Activated CD4-positive, alpha-beta memory T cell treated with anti-CD3 and anti-CD28 coated beads, Interleukin-2, amount 10 ng/mL, durations not matched to agents 7 days and 5 days (primary cell): Measurements from ENCODE around the gene CALHM1. TPM values are rescaled to one million over a fixed set of nuclear protein-coding genes. Genes with fewer than 3 reads are reported as not detected.
A peak's percentile ranks its signal among the peaks of the same experiment; 100 is the strongest.

Experiments
- CTCF ChIA-PET: fragments of 350-600 bp; sonication (Branson Sonifier 250); formaldehyde crosslinking; loops from one replicate; lab custom pipeline; 2021; ENCODE audit warnings: antibody characterized with exemption, inconsistent platforms; lab: Charles Lee
- POLR2A ChIA-PET: fragments of 350-600 bp; sonication (Branson Sonifier 250); formaldehyde crosslinking; loops from one replicate; lab custom pipeline; 2021; ENCODE audit warnings: antibody characterized with exemption; lab: Charles Lee
- DNase-seq: peaks from one replicate; pipeline ENCODE4 v3.0.0-alpha.2; 2020
- H3K27ac Mint-ChIP-seq: one replicate; pipeline ENCODE4 v1.8.0; 2021; ENCODE audit warnings: mild to moderate bottlenecking, mixed read lengths
- H3K27me3 Mint-ChIP-seq: one replicate; pipeline ENCODE4 v1.8.0; 2021; ENCODE audit warnings: mixed read lengths
- H3K36me3 Mint-ChIP-seq: one replicate; pipeline ENCODE4 v1.8.0; 2021; ENCODE audit warnings: low read depth, mixed read lengths
- H3K4me1 Mint-ChIP-seq: one replicate; pipeline ENCODE4 v1.8.0; 2021; ENCODE audit warnings: mixed read lengths
- H3K4me3 Mint-ChIP-seq: one replicate; pipeline ENCODE4 v1.8.0; 2021; ENCODE audit warnings: mild to moderate bottlenecking, mixed read lengths
- H3K9me3 Mint-ChIP-seq: one replicate; pipeline ENCODE4 v1.8.0; 2021; ENCODE audit warnings: mixed read lengths
- total RNA-seq, 2 experiments: library from RNA; stranded (reverse); gene quantifications; one replicate each; pipeline ENCODE4 v1.2.3, GENCODE V29; 2021

The CALHM1 gene
- total RNA-seq, 2 experiments from 2014 or later, result 0.58 to 0.73 TPM

DNA sequence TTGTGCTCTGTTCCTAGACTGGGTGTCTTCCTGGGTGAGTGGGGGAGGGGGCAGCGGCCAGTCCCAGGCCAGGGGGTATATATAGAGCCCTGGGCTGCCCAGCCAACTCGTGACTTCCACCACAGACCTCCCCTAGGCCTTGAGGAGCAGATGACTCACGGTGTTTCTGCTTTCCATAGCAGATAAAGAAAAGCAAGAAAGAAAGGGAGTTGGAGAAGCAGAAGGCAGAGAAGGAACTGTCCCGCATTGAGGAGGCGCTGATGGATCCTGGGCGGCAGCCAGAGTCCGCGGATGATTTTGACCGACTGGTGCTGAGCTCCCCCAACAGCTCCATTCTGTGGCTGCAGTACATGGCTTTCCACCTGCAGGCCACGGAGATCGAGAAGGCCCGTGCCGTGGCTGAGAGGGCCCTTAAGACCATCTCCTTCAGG lies 16.7 kb downstream of the CALHM1 start:
- H3K27ac Mint-ChIP-seq, result no peak overlapping the region
- no peak for DNase-seq
- no peaks in the 10 kb centered on the region for H3K9me3 Mint-ChIP-seq
- H3K27me3 Mint-ChIP-seq, result no peaks in the 10 kb centered on the region
- no peak overlapping the region for H3K4me3 Mint-ChIP-seq
- H3K36me3 Mint-ChIP-seq, result peaks cover 80% of the 10 kb centered on the region
- POLR2A ChIA-PET, result interaction anchor here (1.2 to 4.8 kb wide), 3 partner anchors 9 to 43 kb away, joined by 3 to 22 read pairs (median 9); partner anchors contain the start of gene CALHM2
- CTCF ChIA-PET, result interaction anchor here (0.7 to 1.2 kb wide), 4 partner anchors 9 to 44 kb away, joined by 3 to 10 read pairs (median 3); no protein-coding TSS in a partner anchor
- peaks cover 20% of the 10 kb centered on the region for H3K4me1 Mint-ChIP-seq

DNA sequence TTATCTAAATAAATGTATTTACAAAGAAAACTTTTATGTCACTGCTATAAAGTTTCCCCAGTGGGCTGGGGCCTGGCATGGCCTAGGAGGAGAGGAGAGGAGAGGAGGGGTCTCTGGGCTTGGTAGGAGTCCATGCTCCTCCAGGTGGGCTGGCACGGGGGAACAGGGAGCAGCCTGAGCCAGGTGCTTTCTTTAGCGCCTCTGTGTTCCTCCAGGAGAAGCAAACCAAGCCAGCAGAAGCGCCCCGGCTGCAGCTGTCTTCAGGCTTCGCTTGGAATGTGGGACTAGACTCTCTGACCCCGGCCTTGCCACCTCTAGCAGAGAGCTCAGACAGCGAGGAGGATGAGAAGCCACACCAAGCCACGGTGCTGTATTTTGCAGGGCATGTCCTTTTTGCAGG lies 17.1 kb downstream of the CALHM1 start:
- CTCF ChIA-PET, result no interaction called here
- no peak overlapping the region for H3K27ac Mint-ChIP-seq
- H3K27me3 Mint-ChIP-seq, result no peaks in the 10 kb centered on the region
- H3K4me3 Mint-ChIP-seq, result no peak overlapping the region
- H3K36me3 Mint-ChIP-seq, result peaks cover 80% of the 10 kb centered on the region
- H3K9me3 Mint-ChIP-seq, result no peaks in the 10 kb centered on the region
- peaks cover 21% of the 10 kb centered on the region for H3K4me1 Mint-ChIP-seq
- POLR2A ChIA-PET, result interaction anchor here (2.4 to 4.8 kb wide), 2 partner anchors 9 to 11 kb away, joined by 9 to 22 read pairs; partner anchors contain the start of gene CALHM2
- DNase-seq, result no peak

DNA sequence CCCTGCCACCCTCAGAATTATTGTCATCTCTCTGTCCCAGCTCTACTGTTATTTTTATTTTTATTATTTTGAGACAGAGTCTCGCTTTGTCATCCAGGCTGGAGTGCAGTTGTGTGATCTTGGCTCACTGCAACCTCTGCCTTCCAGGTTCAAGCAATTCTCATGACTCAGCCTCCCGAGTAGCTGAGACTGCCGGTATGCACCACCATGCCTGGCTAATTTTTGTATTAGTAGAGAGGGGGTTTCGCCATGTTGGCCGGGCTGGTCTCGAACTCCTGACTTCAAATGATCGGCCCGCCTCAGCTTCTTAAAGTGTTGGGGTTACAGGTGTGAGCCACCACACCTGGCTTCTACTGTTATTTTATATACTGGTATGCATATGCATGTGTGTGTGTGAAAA lies 17.5 kb downstream of the CALHM1 start:
- CTCF ChIA-PET, result no interaction called here
- Mint-ChIP-seq H3K27ac (no peak overlapping the region), H3K36me3 (peaks cover 81% of the 10 kb centered on the region), H3K4me1 (peaks cover 21% of the 10 kb centered on the region), H3K4me3 (no peak overlapping the region), H3K9me3 (no peaks in the 10 kb centered on the region), H3K27me3 (no peaks in the 10 kb centered on the region)
- no peak for DNase-seq
- POLR2A ChIA-PET, result interaction anchor here (2.4 to 4.8 kb wide), 2 partner anchors 9 to 11 kb away, joined by 9 to 22 read pairs; partner anchors contain the start of gene CALHM2

DNA sequence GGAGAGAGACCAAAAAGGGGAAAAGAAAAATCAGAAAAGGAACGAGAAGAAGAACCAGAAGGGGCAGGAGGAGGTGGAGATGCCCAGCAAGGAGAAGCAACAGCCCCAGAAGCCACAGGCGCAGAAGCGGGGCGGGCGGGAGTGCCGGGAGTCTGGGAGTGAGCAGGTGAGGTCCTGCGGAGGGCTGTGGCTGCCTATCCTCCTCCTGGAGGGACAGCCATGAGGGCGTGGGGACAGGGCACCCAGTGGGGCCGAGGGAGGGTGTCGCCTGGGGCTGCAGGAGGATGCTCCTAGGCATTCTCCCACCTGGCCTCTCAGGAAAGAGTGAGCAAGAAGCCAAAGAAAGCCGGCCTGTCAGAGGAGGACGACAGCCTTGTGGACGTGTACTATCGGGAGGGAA lies 18.3 kb downstream of the CALHM1 start:
- Mint-ChIP-seq H3K27ac (peak overlapping the region; percentile 23), H3K36me3 (peaks cover 78% of the 10 kb centered on the region), H3K4me1 (peaks cover 15% of the 10 kb centered on the region), H3K4me3 (no peak overlapping the region), H3K27me3 (no peaks in the 10 kb centered on the region), H3K9me3 (no peaks in the 10 kb centered on the region)
- ChIA-PET CTCF (no interaction called here), POLR2A (interaction anchor here (4.8 kb wide), 1 partner anchor 12 kb away, joined by 22 read pairs; the partner anchor contains the start of gene CALHM2)
- DNase-seq, result no peak

DNA sequence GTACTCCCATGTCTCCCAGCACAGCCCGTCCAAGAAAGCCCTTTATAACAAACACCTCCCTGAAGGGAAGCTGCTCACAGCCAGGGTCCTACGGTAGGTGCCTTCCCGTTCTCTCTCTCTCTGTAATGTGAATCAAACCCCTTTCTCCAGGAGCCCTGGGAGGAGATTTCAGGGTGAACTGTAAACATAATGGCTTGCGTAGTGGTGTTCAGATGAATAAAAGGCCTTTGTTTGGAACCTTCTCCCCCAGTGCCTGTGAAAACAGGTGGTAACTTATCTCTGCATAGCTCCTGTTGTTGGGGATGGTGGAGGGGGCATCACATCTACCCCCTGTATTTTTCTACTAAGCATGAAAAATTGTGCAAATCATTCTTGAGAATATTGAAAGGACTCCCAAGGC lies 18.9 kb downstream of the CALHM1 start:
- Mint-ChIP-seq H3K4me1 (peaks cover 9% of the 10 kb centered on the region), H3K27ac (no peak overlapping the region), H3K27me3 (no peaks in the 10 kb centered on the region), H3K36me3 (peaks cover 75% of the 10 kb centered on the region), H3K4me3 (no peak overlapping the region), H3K9me3 (no peaks in the 10 kb centered on the region)
- DNase-seq, result no peak
- ChIA-PET POLR2A (no interaction called here), CTCF (no interaction called here)

DNA sequence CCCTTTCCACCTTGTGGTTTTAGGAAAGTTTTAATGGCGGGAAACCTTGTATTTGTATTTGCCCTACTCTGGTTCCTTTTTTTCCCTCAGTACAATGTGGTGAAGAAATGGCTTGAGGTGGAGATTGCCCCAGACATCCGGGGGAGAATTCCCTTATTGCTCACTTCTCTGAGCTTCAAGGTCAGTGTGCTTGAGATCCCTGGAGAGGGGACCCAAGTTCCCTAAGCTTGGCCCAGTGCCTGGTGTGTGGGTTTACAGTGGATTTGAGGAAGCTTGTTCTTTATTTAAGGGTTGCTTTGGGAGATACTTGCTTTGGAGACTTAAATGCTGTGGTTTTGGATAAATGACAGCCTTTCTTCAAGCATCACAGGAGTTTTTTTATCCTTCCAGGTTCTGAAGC lies 24.8 kb downstream of the CALHM1 start:
- ChIA-PET POLR2A (interaction anchor here (0.7 to 2.7 kb wide), 6 partner anchors 9 to 59 kb away, joined by 3 to 9 read pairs (median 4); partner anchors contain the start of gene CALHM2), CTCF (interaction anchor here (0.9 to 1.1 kb wide), 2 partner anchors 9 to 52 kb away, joined by 3 read pairs; no protein-coding TSS in a partner anchor)
- no peaks in the 10 kb centered on the region for H3K9me3 Mint-ChIP-seq
- no peak for DNase-seq
- no peak overlapping the region for H3K4me3 Mint-ChIP-seq
- peaks cover 50% of the 10 kb centered on the region for H3K4me1 Mint-ChIP-seq
- H3K36me3 Mint-ChIP-seq, result peaks cover 69% of the 10 kb centered on the region
- no peak overlapping the region for H3K27ac Mint-ChIP-seq
- no peaks in the 10 kb centered on the region for H3K27me3 Mint-ChIP-seq

DNA sequence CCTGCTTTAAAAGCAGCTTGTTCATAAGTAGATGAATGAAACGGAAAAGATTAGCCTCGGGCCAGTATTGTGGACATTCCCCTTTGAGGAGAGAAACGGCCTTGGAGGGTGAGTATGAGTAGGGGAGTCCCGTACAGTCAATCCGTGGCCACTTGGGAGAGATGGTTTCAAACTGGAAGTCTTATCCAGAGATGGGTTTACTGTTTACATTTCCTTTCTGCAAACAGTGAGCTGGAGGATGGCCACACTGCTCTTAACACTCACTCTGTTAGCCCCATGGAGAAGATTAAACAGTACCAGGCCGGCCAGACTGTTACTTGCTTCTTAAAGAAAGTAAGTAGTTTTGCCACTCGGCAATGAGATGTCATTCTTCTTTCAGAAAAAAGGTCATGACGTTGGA lies 26.8 kb downstream of the CALHM1 start:
- H3K4me1 Mint-ChIP-seq, result peaks cover 66% of the 10 kb centered on the region
- DNase-seq, result no peak
- H3K27me3 Mint-ChIP-seq, result no peaks in the 10 kb centered on the region
- H3K9me3 Mint-ChIP-seq, result no peaks in the 10 kb centered on the region
- H3K36me3 Mint-ChIP-seq, result peaks cover 72% of the 10 kb centered on the region
- CTCF ChIA-PET, result interaction anchor here (1.4 to 1.6 kb wide), 2 partner anchors 15 to 43 kb away, joined by 3 to 5 read pairs; no protein-coding TSS in a partner anchor
- peak overlapping the region; percentile 48 for H3K27ac Mint-ChIP-seq
- POLR2A ChIA-PET, result interaction anchor here (1.1 to 2.7 kb wide), 3 partner anchors 11 to 51 kb away, joined by 3 to 9 read pairs (median 5); partner anchors contain the start of genes ATP5MK and PDCD11
- H3K4me3 Mint-ChIP-seq, result no peak overlapping the region

DNA sequence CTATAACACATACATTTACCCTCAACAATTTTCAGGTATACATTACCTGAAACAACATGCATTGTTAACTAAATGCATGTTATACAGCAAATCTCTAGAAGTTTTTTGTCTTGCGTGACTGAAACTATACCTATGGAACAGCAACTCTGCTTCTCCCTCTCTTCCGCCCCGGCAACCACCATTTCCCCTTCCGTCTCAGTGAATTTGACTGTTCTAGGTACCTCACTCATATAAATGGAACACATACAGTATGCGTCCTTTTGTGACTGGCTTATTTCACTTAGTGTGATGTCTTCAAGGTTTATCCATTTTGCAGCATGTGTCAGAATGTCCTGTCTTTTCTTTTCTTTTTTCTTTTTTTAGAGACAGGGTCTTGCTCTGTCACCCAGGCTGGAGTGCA lies 29.1 kb downstream of the CALHM1 start:
- Mint-ChIP-seq H3K4me1 (peaks cover 64% of the 10 kb centered on the region), H3K36me3 (peaks cover 65% of the 10 kb centered on the region), H3K27me3 (no peaks in the 10 kb centered on the region), H3K27ac (peak overlapping the region; percentile 89), H3K9me3 (no peaks in the 10 kb centered on the region), H3K4me3 (peak overlapping the region; percentile 31)
- DNase-seq, result peak; percentile 61
- CTCF ChIA-PET, result no interaction called here
- POLR2A ChIA-PET, result interaction anchor here (1.1 kb wide), 1 partner anchor 23 kb away, joined by 5 read pairs; no protein-coding TSS in a partner anchor

DNA sequence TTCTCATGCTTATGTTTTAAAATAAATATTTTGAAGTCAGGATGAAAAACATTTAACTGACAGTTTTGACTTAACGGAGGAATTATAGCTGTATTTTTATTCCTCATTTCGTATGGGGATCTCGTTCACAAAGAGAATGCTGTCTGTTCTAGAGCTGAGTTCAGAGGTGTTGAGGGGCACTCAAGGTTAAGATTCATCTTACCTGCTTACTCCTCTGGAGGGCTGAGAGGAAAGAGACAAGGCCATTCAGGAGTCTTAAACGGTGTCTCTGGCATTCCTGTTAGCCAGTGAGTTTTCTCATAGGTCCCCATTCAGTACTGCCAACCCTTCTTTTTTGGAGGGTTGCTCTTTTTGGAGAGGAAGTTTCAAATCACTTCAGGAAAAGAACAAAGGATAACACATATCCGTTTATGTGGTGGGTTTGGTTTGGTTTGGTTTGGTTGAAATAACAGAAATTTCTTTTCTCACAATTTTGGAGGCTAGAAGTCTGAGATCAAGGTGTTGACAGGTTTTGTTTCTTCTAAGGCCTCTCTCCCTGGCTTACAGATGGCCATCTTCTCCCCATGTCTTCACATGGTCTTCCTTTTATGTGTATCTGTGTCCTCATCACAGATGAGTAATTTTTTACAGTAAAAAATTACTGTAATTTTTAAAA lies 29.6 kb downstream of the CALHM1 start:
- H3K4me1 Mint-ChIP-seq, result peaks cover 64% of the 10 kb centered on the region
- H3K4me3 Mint-ChIP-seq, result no peak overlapping the region
- peak overlapping the region; percentile 89 for H3K27ac Mint-ChIP-seq
- POLR2A ChIA-PET, result interaction anchor here (1.1 kb wide), 1 partner anchor 22 kb away, joined by 3 read pairs; no protein-coding TSS in a partner anchor
- peaks cover 70% of the 10 kb centered on the region for H3K36me3 Mint-ChIP-seq
- H3K27me3 Mint-ChIP-seq, result no peaks in the 10 kb centered on the region
- CTCF ChIA-PET, result interaction anchor here (0.9 to 1.8 kb wide), 2 partner anchors 12 to 22 kb away, joined by 3 to 6 read pairs; no protein-coding TSS in a partner anchor
- no peak for DNase-seq
- no peaks in the 10 kb centered on the region for H3K9me3 Mint-ChIP-seq

DNA sequence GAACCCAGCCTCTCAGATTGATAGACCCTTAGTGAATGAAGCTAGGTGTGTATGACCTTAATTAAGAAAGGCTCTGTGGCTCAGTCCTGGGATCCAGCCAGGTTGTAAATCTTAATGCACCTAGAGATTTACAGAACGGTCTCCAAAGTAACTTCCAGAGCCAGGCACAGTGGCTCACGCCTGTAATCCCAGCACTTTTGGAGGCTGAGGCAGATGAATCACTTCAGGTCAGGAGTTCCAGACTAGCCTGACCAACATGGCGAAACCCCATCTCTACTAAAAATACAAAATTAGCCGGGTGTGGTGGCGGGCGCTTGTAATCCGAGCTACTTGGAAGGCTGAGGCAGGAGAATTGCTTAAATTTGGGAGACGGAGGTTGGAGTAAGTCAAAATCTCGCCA lies 30.8 kb downstream of the CALHM1 start:
- ChIA-PET CTCF (interaction anchor here (0.8 to 1.8 kb wide), 3 partner anchors 11 to 58 kb away, joined by 3 to 6 read pairs (median 6); no protein-coding TSS in a partner anchor), POLR2A (interaction anchor here (1.1 to 1.2 kb wide), 2 partner anchors 23 kb away, joined by 3 read pairs; no protein-coding TSS in a partner anchor)
- DNase-seq, result no peak
- Mint-ChIP-seq H3K4me1 (peaks cover 60% of the 10 kb centered on the region), H3K27ac (peak overlapping the region; percentile 45), H3K27me3 (no peaks in the 10 kb centered on the region), H3K36me3 (peaks cover 73% of the 10 kb centered on the region), H3K9me3 (no peaks in the 10 kb centered on the region), H3K4me3 (no peak overlapping the region)

DNA sequence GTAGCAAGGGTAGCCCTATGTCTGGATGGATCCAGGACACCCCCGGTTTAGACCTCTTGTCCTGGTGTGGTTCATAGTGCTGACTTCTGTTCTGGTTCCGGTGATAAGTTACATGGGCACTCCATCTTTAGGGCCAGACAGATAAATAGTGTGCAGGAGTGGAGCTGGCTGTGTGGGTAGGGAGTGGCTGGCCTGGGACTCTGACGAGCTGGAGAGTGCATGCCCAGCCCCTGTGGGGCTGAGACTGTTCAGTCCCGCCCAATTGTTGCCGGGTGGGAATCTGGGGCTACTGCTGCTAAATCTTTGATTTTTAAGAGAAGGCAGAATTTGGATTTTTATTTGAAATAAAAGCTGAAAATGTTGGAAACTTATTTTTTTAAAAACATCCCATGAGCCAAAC lies 35.0 kb downstream of the CALHM1 start:
- CTCF ChIA-PET, result interaction anchor here (1.5 to 2.3 kb wide), 2 partner anchors 59 to 62 kb away, joined by 5 to 8 read pairs; no protein-coding TSS in a partner anchor
- H3K9me3 Mint-ChIP-seq, result no peaks in the 10 kb centered on the region

DNA sequence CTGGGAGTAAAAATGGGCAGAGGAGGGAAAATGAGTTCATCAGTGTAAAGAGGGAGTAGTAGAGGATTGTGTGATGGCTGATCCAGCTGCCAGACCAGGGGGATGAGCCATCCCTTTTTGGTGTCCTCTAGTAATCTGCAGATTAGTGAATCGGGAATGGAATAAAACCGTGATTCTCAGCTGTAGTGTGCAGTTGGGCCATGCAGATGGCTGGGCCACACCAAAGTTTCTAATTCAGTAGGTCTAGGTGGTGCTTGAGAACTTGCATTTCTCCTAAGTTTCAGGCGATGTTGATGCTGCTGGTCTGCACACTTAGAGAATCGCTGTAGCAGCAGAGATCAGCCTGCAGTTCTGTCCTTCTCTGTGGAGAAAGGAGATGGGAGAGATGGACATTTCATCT lies 39.6 kb downstream of the CALHM1 start:
- Mint-ChIP-seq H3K36me3 (peaks cover 80% of the 10 kb centered on the region), H3K4me3 (no peak overlapping the region), H3K9me3 (no peaks in the 10 kb centered on the region), H3K27me3 (no peaks in the 10 kb centered on the region), H3K4me1 (peaks cover 1% of the 10 kb centered on the region), H3K27ac (no peak overlapping the region)
- DNase-seq, result no peak
- ChIA-PET POLR2A (interaction anchor here (0.9 to 1.4 kb wide), 2 partner anchors 30 to 62 kb away, joined by 3 to 4 read pairs; no protein-coding TSS in a partner anchor), CTCF (interaction anchor here (0.6 to 14.0 kb wide), 5 partner anchors 35 to 174 kb away, joined by 3 to 228 read pairs (median 18); partner anchors contain the start of gene NEURL1)

More for the DNA sequence above, 35.0 kb downstream of the CALHM1 start:
- DNase-seq, result no peak
- POLR2A ChIA-PET, result interaction anchor here (1.1 to 3.0 kb wide), 3 partner anchors 10 to 28 kb away, joined by 5 to 10 read pairs (median 7); partner anchors contain the start of genes ATP5MK and PDCD11
- peak overlapping the region; percentile 11 for H3K27ac Mint-ChIP-seq
- peaks cover 22% of the 10 kb centered on the region for H3K4me1 Mint-ChIP-seq
- peaks cover 69% of the 10 kb centered on the region for H3K36me3 Mint-ChIP-seq
- H3K27me3 Mint-ChIP-seq, result no peaks in the 10 kb centered on the region
- no peak overlapping the region for H3K4me3 Mint-ChIP-seq
